GM21381 (cell line): Measurements from ENCODE around the gene PNKD.
"Not testable (repeated sequence)": the region's sequence is repeated elsewhere in the genome, so short reads cannot be mapped to it uniquely, and the experiment has no call there.

ENCODE experiments used
- ATAC-seq: cut with Tn5 transposase; IDR thresholded peaks from one replicate; pipeline ENCODE4 v1.9.1; 2021; ENCODE audit warnings: mild to moderate bottlenecking, moderate library complexity; ENCODE audit not compliant: unreplicated experiment

Gene PNKD

DNA sequence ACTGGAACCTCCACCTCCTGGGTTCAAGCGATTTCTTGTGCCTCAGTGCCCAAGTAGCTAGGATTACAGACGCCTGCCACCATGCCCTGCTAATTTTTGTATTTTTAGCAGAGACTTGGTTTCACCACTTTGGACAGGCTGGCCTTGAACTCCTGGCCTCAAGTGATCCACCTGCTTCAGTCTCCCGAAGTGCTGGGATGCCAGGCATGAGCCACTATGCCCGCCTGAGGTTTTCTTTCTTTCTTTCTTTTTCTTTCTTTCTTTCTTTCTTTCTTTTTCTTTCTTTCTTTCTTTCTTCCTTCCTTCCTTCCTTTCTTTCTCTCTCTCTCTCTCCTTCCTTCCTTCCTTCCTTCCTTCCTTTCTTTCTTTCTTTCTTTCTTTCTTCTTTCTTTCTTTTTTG lies 44.4 kb downstream of the PNKD start:
- ATAC-seq: not testable (repeated sequence)

DNA sequence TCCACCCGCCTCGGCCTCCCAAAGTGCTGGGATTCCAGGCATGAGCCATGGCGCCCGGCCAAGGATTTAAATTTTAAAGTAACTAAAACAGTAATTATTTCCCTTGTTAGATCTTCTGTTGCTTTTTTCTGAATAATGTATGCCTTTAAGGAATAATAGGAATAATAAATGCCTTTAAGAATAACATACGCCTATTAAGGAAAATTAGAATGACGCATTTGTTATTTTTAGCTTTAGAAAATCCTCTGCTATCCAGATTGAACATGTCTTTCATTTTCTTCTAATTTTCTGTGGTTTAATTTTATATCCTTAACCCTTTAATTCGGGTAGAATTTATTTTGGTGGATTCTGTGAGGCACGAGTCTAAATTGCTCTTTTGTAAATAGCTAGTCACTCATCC lies 45.1 kb downstream of the PNKD start:
- no peak for ATAC-seq

DNA sequence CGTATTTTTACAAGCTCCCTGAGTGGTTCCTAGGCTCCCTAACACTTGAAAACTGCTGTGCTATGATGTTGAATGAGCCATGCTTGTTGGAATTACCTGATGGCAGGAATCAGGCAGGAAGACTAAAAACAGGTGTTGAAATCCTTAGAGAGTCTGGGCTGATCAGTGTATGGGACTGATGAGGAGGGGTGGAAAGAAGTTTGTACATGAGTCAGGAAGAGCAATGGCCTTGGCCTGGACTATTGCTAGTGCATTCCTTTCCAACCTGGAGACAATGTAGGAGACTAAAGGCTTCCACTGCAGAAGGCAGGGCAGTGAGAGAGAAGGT lies 46.9 kb downstream of the PNKD start:
- ATAC-seq: no peak

DNA sequence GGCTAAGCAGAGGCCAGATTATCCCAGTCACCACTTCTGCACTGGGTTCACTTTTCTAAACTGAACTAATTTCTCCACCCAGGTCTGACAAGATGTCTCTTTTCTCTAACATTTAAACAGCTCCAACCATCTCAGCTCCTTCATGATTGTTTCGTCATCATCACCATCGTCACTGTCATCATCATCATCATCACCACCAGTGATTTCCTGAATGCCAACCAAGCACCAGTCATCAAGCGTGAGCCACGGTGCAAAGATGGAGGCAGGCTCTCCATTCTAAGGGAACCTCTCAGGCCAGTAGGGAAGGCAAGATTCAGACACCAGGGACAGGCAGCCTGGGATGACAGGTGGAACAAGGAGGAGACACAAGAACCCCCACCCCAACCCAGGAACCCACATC lies 47.5 kb downstream of the PNKD start:
- no peak for ATAC-seq

DNA sequence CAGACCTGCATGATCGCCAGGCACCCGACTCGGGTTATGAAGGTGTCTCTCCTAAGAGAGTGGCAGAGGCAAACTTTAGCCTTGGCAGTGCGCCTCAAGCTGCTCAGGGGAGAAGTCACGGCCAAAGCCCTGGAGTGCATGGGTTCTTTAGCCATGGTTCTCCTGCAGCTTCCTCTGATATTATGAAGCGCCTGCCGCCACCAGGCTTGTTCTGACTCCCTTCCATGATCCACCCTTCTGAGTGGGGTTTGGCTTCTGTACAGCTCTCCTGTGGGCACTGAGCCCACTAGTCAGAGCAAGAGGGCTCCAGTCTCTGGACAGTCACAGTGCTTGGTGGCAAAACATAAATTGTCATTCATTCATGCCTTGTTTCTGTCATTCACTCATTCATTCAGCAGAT lies 47.9 kb downstream of the PNKD start:
- ATAC-seq: no peak

DNA sequence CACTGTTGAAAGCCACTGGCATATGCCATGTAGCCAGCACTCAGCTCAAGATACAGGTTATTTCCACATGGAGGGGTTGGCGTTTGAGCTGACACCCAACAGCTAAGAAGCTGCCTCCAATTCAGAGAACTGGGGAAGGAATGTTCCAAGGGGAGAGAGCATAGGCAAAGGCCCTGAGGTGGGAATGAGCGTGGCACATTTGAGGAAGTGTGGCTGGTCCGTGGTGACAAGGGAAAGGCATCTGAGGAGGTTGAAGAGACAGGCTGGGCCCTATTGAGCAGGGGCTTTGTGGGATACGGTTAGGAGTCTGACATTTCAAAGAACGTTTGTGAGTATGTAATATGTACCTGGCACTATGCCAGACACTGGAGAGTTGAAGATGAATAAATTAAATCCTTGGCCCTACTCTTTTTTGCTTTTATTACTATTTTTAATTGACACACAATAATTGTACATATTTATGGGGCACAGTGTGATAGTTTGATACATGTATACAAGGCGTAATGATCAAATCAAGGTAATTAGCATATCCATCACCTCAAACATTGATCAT lies 49.6 kb downstream of the PNKD start:
- ATAC-seq: no peak

DNA sequence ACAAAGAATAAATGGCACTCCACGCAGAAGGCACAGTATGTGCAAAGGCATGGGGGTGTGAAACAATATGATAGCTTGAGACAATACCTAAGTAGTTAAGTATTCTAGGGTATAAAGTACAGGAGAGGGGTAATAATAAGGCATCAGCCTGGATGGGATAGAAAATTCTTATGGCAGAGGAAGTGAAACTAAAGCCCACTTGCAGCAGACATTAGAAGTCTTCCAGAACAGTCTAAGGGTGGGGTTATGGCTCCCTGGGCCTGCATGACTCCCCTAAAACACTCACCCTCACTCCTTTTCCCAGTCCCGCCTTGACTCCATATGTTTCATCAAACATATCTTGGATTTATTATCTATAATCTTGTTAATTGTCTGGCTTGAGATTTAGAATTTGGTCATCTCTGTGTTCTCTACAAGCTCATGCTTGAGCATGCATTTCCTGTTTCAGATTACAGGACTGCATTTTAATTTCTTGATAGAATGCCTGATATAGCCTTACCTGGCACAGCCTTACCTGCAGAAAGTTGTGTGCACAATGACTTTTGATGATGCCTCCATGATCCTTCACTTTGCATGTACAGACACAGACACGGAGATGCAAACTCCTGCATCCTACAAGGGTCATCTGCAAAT lies 50.5 kb downstream of the PNKD start:
- no peak for ATAC-seq

DNA sequence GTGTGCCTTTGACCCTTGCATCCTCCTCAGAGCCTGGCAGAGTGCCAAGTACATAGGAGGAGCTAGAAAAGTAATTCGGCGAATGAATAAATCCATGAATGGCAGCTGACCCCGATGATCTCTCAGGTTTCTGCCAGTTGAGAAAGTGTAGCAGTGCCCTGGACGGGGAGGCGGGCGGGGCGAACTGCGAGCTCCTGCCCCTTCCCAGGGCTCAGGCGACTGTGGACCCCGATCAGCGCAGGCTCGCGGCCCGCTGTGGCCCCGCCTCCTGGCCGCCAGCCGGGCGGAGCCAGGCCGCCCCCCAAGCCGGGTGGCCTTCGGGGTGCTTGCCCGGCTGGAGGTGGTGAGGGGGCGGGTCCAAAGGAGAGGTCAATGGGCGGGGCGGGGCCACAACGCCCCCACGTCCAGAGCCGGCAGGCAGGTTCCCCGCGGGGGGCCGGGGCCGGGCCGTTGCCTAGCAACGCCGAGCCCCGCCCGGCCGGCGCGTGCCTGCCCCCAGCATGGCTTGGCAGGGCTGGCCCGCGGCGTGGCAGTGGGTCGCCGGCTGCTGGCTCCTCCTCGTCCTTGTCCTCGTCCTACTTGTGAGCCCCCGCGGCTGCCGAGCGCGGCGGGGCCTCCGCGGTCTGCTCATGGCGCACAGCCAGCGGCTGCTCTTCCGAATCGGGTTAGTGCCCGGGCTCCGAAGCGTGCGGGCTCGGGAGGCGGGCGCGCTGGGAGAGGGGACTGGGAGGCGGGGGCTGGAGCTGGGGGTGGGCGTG lies 52.6 kb downstream of the PNKD start:
- ATAC-seq: peak; percentile 70

DNA sequence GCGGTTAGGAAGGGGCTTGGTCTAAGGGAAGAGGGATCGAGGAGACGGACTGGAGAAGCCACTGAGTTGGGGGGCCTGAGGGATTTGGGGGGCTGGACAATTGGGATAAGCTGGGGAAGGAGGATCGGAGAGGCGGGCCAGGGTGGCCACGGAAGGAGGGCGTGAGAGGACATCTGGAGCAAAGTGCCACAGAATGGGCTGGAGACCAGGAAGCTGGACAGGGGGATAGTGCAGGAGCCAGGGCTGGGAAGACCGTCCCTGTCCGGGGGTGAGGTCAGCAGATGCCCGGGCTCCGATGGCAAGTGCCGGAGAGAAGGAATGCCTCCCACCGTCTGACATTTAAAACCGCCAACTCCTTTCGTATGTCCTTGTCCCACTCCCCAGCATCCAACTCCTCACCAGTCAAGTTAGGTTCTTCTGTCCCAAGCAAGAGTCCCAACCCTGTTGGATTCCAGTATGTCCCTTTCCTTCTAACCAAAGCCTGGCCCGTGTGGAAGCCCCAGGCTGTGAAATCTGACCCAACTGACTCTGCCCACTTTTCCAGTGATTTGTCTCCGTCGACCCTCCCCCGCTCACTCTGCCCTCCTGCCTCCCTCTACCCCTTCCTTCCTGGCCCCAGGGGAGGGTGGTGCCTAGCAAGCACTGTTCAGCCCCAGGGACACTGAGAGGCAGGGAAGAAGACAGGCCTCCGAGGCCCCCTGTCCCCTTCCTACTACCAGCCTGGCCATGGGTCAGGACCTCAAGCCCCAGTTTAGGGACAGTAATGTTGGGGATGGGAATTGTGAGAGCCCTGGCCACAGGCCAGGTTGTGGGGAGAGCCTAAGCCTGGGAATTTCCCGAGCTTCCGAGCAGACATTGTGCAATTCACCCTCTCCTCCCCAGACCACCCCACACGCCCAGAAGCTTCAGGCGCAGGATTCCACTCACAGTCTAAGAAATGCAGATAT lies 53.5 kb downstream of the PNKD start:
- ATAC-seq: no peak

DNA sequence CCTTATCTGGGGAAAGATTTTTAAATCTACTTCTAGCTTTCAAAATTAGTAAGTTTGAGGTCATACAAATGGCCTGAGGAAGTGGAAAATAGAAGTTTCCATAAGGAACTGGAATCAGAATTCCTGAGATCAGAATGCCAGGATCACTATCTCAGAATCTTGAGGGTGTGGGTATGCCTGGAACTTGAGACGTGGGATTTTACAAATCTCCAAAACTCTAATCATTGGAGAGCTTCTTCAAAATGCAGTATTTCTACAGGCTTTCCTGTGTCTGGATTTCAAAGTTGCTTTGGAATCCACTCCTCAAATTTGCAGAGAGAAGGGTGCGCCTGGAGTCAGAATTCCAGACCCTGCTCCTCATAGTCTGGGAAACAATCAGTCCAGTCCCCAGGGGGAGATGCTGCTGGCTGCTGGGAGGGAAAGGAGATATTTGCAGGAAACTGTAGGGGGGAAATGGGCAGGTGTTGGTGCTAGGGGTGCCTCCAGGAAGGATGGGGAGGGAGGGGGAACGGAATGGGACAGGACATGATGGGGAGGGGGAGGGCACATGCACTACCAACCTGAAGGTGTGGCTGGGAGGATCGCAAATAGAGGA lies 55.3 kb downstream of the PNKD start:
- no peak for ATAC-seq

DNA sequence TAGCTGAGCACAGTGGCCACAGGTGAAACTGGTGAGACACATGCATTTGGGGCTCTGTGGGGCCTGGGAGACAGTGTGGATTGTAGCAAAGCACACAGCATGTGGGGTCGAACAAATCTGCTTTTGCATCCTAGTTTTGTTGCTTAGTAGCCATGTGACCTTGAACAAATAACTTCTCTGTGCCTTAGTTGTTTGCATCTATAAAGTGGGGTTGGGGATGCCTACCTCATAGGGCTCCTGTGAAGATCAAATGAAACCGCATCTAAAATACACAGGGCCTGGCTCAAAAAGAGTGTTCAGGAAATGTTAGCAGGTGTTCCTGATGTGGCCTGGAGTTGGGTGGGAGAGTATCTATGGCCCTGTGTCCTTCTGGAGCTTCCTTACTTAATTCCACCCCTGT lies 56.0 kb downstream of the PNKD start:
- ATAC-seq: no peak

DNA sequence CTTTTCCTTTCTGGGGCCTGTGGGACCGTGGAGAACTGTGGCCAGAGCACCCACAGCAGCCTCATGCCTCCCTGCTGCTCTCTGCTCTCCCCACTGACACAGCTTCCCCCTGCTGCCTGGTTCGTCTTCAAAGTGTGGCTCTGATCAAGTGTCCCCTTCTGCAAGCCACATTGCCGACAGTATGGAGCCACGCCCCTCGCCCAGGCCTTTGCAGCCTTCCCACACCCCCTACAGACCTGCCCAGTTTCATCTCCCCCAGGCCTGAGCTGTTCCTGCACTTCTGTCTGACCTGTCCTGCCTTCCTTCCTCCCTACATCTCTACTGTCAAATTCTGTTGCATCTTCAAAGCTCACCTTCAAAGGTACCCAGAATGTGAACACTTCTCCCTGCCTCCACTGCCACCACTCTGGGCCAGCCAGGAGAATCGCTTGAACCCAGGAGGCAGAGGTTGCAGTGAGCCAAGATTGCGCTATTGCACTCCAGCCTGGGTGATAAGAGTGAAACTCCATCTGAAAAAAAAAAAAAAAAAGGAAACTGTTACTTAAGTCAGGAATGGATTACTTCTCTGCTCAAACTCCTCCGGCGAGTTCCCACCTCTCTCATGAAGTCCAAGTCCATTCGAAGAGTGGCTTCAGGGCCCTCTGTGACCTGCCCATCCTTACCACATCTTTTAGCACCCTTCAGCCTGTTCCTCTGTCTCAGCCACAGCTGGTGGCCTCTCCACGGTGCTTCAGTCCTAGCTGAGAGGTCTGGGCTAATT lies 57.3 kb downstream of the PNKD start:
- no peak for ATAC-seq

DNA sequence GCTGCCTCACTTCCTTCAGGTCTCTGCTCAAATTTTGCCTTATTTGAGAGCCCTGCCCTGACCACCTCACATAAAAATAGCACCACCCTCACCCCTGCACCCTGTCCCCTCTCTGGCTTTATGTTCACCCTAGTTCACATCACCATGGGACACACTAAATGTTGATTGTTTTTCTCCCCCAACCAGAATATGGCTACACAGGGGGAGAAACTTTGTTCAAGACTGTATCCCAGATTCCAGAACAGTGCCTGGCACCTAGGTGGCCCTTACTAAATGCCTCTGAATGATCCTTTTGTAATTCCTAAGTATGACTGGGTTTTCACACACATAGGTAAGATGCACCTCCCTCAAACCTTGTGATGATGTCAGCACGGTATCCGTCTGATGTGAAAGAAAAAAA lies 58.0 kb downstream of the PNKD start:
- no peak for ATAC-seq

DNA sequence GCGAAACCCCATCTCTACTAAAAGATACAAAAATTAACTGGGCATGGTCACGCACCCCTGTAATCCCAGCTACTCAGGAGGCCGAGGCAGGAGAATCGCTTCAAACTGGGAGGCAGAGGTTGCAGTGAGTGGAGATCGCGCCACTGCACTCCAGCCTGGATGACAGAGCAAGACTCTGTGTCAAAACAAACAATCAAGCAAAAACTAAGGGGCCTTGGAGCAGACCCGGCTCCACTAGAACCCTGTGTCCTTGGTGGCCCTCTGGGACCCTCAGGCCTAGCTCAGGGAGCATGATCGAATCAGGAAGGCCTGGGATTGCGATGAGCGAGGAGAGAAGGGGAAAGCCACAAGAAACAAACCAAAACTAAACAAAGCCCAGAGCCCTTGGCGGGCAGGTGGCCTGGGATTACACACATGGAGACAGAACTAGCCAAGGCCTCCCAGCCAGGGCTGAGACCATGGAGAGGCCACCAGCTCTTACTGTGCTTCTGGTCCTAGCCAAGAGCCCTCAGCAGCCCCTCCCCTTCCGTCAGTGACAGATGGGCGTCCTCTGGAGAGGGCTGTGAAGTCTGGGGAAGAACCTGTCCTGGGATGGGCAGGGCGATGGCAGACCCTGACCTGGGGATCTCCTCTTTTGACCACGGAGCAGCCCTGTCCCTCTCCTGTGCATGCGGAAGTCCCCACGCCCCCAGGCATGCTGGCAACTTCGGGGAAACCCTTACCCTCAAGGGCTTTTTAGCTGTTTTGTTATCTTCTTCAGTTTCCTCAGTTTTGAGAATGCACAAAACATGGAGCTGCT lies 58.9 kb downstream of the PNKD start:
- ATAC-seq: peak; percentile 38

DNA sequence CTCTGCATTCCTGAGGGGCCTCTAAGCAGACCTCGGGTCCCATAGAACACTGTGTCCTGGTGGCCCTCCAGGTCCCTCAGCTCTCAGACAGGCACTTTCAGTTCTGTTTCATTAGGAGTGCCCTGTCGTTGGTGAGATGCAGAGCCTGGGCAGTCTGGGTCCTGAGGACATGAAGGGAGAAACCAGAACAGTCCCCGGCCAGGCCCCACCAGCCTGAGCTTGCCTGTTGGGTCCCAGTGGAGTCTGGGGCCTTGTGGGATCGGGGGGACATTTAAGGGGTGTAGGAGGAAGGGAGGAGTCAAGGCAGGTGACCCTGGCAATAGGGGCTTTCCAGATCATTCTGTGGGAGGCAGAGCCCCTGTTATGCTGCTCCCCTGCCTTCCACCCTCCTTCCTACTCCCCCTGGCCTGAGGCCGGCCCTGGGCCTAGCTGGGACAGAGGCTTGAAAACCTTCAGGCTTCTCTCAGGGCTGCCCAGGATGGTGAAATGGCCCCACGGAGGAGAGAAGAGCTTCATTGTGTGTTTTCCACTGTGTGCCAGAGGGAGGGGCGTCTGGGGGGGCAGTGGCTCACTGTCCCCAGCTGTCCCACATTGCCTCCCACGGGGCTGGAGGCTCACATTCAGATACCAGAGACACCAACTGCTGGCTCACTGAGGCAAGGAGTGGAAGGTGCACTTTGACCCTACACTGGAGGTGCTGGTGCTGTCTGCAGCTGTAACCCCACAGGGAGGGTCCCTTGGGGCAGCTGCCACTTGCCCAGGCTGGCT lies 59.7 kb downstream of the PNKD start:
- peak; percentile 41 for ATAC-seq

DNA sequence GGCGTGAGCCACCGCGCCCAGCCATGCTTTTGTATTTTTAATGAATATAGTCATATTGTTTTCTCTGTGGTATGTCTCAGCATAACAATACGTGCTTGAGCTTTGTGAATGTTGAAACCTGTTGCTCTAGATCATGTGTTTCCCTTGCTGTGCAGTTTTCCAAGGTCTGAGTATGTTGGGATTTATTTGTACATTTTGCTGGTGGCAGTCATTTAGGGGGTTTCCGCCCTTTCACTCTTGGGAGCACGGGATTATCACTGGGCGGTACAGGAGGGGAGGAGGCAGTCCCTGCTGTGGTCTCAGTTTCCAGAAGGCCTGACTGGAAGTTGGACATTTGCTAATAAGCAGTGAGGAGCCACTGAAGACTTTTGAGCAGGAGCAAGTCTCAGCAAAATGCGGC lies 61.4 kb downstream of the PNKD start:
- no peak for ATAC-seq

DNA sequence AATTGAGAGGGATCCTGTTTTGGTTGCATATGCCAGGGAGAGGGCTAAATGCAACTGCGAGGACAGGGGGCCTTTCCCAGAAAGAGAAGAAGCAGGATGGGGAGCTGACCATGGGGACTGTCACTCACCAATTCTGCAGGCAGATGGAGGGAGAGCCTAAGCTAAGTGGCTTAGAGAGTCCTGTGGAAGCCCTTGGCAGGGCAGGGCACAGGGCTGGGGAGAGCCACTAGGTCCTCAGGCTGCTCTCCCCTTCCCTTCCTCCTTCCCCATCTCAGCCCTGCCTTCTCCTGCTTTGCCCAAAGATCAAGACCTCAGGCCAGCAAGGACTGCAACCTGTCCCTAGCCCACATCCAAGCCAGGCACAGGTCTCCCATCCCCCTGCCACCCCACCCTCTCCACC lies 62.0 kb downstream of the PNKD start:
- no peak for ATAC-seq

DNA sequence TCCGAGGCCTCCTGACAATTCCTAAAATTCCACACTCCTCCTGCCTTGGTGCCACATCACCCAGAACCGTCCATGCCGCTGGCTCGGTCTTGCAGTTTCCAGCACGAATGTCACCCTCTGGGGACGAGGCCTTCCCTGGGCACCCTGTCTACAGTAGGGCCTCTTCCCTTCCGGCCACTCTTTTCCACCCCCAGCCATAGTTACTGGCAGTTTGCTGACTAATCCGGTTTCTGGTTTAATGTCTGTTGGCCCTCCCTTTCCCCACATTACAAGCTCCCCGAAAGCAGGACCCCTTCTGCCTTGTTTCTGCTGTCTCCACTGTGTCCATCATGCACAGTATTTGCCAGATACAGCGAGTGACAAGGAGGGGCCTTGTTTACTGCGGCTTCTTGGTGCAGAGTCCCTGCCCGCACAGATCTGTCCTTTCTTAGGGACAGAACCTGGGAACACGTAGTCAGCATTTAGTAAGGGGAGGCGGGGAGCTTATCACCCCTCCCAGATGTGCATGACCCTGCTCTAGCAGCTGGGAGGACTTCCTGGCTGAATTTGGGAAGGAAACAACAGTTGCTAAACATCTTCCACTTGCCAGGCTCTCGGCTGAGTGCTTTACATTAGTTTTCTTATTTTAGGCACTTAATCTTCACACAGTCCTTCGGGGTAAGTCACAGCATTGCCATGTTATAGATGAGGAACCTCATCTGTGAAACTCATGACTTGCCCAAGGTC lies 62.8 kb downstream of the PNKD start:
- no peak for ATAC-seq
